ENCODE results near the gene MYG1. TPM values are rescaled to one million over a fixed set of nuclear protein-coding genes. Genes with fewer than 3 reads are reported as not detected.
"Not testable (repeated sequence)": the region's sequence is repeated elsewhere in the genome, so short reads cannot be mapped to it uniquely, and the experiment has no call there.

Gene MYG1
- total RNA-seq, 2 donors from 2014 or later, result 26.9 to 28.3 TPM

DNA sequence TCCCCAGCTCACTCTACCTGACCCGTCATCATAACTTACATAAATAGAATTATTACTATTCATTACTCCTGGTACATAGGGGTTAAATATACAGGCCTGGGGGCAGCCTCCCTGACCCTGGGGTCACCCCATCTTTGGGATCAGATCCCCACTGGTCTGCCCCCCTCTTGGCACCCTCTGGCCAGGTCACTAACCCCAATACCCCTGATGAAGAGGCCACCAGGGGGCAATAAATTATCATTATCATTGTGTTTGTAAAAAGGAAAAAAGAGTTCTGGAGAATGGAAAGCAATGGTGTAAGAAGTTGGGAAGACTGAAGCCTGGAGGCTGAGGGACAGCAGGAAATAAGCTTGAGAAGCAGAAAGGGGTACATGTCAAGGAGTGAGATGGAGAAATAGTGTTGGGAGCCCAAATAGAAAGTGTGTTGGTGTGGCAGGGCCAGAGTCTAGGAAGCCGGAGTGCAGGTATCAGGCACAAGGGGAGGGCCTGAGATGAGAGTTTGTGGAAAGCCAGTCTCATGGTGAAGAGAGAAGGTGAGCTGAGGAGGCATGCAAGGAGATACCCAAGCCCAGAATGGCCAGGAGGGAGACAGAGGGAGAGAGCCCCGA lies 28.0 kb downstream of the MYG1 start:
- TF ChIP-seq, protein P1, sequence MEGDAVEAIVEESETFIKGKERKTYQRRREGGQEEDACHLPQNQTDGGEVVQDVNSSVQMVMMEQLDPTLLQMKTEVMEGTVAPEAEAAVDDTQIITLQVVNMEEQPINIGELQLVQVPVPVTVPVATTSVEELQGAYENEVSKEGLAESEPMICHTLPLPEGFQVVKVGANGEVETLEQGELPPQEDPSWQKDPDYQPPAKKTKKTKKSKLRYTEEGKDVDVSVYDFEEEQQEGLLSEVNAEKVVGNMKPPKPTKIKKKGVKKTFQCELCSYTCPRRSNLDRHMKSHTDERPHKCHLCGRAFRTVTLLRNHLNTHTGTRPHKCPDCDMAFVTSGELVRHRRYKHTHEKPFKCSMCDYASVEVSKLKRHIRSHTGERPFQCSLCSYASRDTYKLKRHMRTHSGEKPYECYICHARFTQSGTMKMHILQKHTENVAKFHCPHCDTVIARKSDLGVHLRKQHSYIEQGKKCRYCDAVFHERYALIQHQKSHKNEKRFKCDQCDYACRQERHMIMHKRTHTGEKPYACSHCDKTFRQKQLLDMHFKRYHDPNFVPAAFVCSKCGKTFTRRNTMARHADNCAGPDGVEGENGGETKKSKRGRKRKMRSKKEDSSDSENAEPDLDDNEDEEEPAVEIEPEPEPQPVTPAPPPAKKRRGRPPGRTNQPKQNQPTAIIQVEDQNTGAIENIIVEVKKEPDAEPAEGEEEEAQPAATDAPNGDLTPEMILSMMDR (IDR thresholded peaks at IDR 0.05), result peak in 1 of 2 donors; percentile 47
- H3K27ac ChIP-seq, result no peak overlapping the region
- H3K4me3 ChIP-seq, result no peak overlapping the region
- H3K27me3 ChIP-seq, result no peaks in the 10 kb centered on the region
- peaks cover 0 to 18% of the 10 kb centered on the region in 2 donors for H3K4me1 ChIP-seq
- no peak for DNase-seq (ENCODE audit: low spot score)
- H3K36me3 ChIP-seq, result no peaks in the 10 kb centered on the region
- H3K9me3 ChIP-seq, result no peaks in the 10 kb centered on the region

DNA sequence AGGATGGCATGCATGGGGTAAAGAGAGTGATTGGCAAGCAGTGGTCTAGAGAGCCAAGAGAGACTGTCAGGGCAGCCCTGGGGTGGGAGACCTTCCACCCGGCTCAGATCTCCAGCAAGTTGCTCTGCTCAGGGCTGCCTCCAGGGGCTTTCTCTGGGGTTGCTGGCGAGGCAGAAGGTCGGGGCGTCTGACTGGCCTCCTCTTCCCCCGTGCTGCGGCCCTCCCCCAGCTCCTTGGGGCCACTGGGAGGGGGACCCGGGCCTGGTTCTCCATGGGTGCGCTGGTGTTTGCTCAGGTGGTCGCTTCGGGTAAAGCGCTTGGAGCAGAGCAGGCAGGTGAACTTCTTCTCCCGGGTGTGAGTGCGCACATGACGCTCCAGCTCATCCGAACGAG lies 28.5 kb downstream of the MYG1 start:
- no peak for DNase-seq (ENCODE audit: low spot score)
- TF ChIP-seq, protein P1 (IDR thresholded peaks at IDR 0.05), result no peak
- Histone ChIP-seq H3K27me3 (no peaks in the 10 kb centered on the region), H3K27ac (no peak overlapping the region), H3K36me3 (no peaks in the 10 kb centered on the region), H3K4me1 (peaks cover 0 to 18% of the 10 kb centered on the region in 2 donors), H3K9me3 (no peaks in the 10 kb centered on the region), H3K4me3 (no peak overlapping the region)

DNA sequence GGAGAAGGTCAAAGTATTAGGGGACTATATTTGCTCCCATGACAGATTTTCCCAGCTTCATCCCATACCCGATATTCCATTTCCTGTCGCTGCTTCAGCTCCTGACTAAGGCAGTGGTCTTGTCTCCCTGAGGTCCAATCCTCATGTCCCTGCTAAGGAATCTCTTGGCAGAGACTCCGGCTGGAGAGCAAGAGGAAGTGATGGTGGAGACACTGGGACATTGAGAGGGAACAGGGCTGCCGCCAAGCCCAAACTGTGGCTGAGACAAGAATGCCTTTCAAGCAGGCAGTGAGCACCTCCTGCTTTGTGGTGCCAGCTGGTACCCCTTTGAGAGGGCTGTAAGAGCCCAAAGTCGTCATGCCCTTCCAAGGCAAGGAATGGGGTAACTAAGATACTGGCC lies 31.2 kb downstream of the MYG1 start:
- H3K9me3 ChIP-seq, result no peaks in the 10 kb centered on the region
- peaks cover 0 to 5% of the 10 kb centered on the region in 2 donors for H3K4me1 ChIP-seq
- no peak overlapping the region for H3K4me3 ChIP-seq
- no peaks in the 10 kb centered on the region for H3K27me3 ChIP-seq
- TF ChIP-seq, protein P1 (IDR thresholded peaks at IDR 0.05), result no peak
- H3K36me3 ChIP-seq, result no peaks in the 10 kb centered on the region
- H3K27ac ChIP-seq, result no peak overlapping the region
- no peak for DNase-seq (ENCODE audit: low spot score)

DNA sequence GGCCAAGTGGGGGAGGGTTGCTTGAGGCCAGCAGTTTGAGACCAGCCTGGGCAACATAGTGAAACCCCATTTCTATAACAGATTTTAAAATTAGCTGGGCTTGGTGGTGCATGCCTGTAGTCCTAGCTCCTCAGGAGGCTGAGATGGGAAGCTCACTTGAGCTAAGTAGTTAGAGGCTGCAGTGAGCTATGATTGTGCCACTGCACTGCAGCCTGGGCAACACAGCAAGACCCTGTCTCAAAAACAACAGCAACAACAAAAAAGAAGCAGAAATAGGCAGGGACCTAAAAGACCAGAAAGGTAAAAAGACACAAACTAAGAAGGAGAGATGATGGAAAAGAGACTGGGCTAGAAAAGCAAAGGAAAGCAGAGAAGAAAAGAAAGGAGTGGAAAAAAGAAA lies 32.8 kb downstream of the MYG1 start:
- H3K36me3 ChIP-seq; H3K27ac ChIP-seq; H3K27me3 ChIP-seq; H3K9me3 ChIP-seq; H3K4me1 ChIP-seq; H3K4me3 ChIP-seq; DNase-seq (ENCODE audit: low spot score): not testable (repeated sequence)

DNA sequence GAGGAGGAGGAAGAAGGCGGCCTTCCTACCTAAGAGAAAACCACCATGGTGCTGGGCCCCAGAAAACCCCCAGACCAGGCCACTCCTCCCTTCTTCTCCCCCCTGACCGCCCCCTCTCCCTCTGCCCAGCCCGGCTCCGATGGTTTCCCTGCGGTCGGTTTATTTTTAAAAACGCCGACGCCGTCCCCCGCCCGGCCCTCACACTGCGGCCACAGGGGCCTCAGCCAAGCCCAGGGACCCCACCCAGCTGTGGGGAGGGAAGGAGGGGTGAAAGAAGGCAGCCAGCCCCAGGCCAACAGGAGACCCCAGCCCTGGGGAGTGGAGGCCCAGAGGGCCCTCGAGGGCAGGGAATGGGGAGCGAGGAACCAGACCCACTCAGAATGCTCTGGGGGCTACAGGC lies 33.2 kb downstream of the MYG1 start:
- DNase-seq (ENCODE audit: low spot score), result no peak
- TF ChIP-seq, protein P1 (IDR thresholded peaks at IDR 0.05), result no peak
- Histone ChIP-seq H3K4me3 (no peak overlapping the region), H3K36me3 (no peaks in the 10 kb centered on the region), H3K27me3 (no peaks in the 10 kb centered on the region), H3K27ac (no peak overlapping the region), H3K4me1 (no peaks in the 10 kb centered on the region), H3K9me3 (no peaks in the 10 kb centered on the region)

DNA sequence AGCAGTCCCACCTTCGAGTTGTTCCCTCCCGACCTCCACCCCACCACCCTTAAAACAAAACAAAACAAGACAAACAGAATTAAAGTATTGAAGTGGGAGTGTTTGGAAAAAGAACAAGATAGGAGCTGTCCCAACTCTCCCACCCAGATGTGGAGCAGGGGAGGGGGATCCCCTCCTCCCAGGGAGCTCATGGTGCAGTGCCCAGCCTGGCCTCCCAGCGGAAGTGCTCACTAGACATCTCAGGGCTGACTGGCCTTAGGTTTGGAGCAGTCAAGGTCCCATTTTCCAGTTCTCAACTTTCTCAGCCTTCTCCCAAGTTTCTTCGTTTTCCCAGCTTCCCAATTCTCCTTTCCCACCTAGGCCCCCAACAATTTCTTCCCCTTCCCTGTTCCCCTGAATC lies 33.8 kb downstream of the MYG1 start:
- Histone ChIP-seq H3K27me3 (no peaks in the 10 kb centered on the region), H3K4me1 (no peaks in the 10 kb centered on the region), H3K27ac (no peak overlapping the region), H3K4me3 (no peak overlapping the region), H3K36me3 (no peaks in the 10 kb centered on the region), H3K9me3 (no peaks in the 10 kb centered on the region)
- TF ChIP-seq, protein P1 (IDR thresholded peaks at IDR 0.05), result no peak
- no peak for DNase-seq (ENCODE audit: low spot score)

All from right atrium auricular region (tissue), 2 donors.